NCI-H1092 treated with DMSO at 0.1 percent for 48 hours (cell line): ENCODE data around the gene CTLA4.

Source experiments
- DNase-seq: peaks from one replicate; lab custom pipeline; 2025; lab: John Stamatoyannopoulos, UW

CTLA4 gene

GRCh38 chr2:203867561-203868200 lies at the start of gene CTLA4:
Gene CTLA4, plus strand, starts transcription at chr2:203867771. Its CDS starts 172 bp downstream, at chr2:203867943.
- DNase-seq = no peak

GRCh38 chr2:203818656-203819055 lies 48.9 kb upstream of the CTLA4 start:
- DNase-seq = no peak

GRCh38 chr2:203819434-203820133 lies 48.0 kb upstream of the CTLA4 start:
- no peak for DNase-seq

GRCh38 chr2:203820969-203821368 lies 46.6 kb upstream of the CTLA4 start:
- no peak for DNase-seq

GRCh38 chr2:203822240-203822639 lies 45.3 kb upstream of the CTLA4 start:
- no peak for DNase-seq

GRCh38 chr2:203823173-203823572 lies 44.4 kb upstream of the CTLA4 start:
- no peak for DNase-seq

GRCh38 chr2:203824057-203824456 lies 43.5 kb upstream of the CTLA4 start:
- no peak for DNase-seq

GRCh38 chr2:203824603-203825002 lies 43.0 kb upstream of the CTLA4 start:
- DNase-seq = no peak

- DNase-seq = no peak
These were observed 40.9 kb upstream of the CTLA4 start for GRCh38 chr2:203826704-203827103.

- no peak for DNase-seq
These were observed 37.1 kb upstream of the CTLA4 start for GRCh38 chr2:203830304-203831055.

GRCh38 chr2:203835420-203835819 lies 32.2 kb upstream of the CTLA4 start:
- DNase-seq = no peak

GRCh38 chr2:203835892-203836800 lies 31.4 kb upstream of the CTLA4 start:
- no peak for DNase-seq

GRCh38 chr2:203840655-203841205 lies 26.8 kb upstream of the CTLA4 start:
- DNase-seq = no peak

- DNase-seq = no peak
These were observed 25.9 kb upstream of the CTLA4 start for GRCh38 chr2:203841654-203842053.

GRCh38 chr2:203842373-203842772 lies 25.2 kb upstream of the CTLA4 start:
- no peak for DNase-seq

- no peak for DNase-seq
These were observed 21.0 kb upstream of the CTLA4 start for GRCh38 chr2:203846490-203847105.

- DNase-seq = no peak
These were observed 18.6 kb upstream of the CTLA4 start for GRCh38 chr2:203849010-203849409.

- DNase-seq = no peak
These were observed 14.8 kb upstream of the CTLA4 start for GRCh38 chr2:203852760-203853159.

GRCh38 chr2:203853271-203853670 lies 14.3 kb upstream of the CTLA4 start:
- no peak for DNase-seq

- DNase-seq = no peak
These were observed 13.8 kb upstream of the CTLA4 start for GRCh38 chr2:203853722-203854121.

GRCh38 chr2:203855274-203855673 lies 12.3 kb upstream of the CTLA4 start:
- DNase-seq = no peak
